GM18873 (cell line): Measurements from ENCODE around the gene MON2.
"Not testable (repeated sequence)": the region's sequence is repeated elsewhere in the genome, so short reads cannot be mapped to it uniquely, and the experiment has no call there.

Experiments used
- ATAC-seq: cut with Tn5 transposase; IDR thresholded peaks from one replicate; pipeline ENCODE4 v1.9.1; 2021; ENCODE audit warnings: mild to moderate bottlenecking, moderate library complexity, moderate number of reproducible peaks; ENCODE audit not compliant: unreplicated experiment, low FRiP score

MON2 gene

DNA sequence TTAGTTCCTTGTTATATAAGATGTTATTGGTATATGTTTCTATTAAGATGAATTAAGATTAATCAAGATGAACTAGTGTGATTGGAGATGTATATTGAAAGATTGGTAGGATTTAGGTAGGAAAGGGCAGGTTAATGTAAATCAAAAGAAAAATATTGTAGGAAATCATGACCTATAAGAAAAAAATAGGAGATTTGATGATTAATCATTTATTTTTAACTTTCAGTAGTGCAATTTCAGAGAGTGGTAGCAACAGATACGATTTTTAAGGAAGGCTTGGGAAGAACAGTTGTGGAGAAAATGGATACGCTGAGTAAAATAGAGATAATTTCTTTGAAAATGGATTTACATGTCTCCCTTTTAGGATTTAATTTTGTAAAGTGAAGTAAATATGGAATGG lies 73.7 kb downstream of the MON2 start:
- ATAC-seq: no peak

DNA sequence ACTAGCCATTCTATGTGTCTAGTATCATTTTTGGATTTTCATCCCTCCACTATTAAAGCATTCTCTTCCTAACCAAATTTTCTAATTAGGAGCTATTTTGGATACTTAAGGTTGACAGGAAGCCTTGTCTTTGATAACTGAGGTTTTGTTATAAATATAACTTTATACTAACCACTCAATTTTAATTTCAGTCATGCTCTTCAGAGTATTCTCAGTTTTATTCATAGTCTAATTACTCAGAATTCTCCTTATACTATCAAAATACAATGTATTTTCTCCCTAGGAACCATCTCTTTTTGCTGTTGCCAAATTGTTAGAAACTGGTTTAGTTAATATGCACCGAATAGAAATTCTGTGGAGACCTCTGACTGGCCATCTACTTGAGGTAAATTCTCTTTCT lies 76.2 kb downstream of the MON2 start:
- no peak for ATAC-seq

DNA sequence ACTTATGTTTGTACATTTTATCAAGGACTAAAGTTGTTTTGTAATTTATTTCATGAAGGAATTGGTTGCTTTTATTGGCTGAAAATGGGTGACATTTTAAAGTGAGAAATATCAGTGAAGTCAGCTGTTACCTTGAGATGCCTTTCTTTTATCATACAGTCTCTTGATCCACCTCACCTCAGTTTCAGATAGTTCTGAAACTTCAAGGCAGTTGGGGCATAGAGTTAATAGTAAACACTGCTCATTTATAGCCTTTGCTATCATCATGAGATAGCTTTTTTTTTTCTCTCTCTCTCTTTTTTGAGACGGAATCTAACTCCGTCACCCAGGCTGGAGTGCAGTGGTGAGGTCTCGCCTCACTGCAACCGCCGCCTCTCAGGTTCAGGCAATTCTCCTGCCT lies 76.7 kb downstream of the MON2 start:
- ATAC-seq: no peak

DNA sequence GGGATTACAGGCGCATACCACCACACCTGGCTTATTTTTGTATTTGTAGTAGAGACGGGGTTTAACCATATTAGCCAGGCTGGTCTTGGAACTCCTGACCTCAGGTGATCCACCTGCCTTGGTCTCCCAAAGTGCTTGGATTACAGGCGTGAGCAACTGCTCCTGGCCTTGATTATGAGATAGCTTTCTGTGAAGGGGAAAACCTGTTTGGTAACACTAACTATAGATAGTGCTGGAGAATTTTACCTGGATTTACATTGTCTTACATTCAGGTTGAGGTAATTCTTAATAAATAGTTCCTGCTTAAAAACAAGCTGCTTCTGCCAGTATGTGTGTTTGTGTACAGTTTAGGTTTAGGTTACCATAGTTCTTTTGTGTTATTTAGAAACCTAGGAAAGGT lies 77.1 kb downstream of the MON2 start:
- no peak for ATAC-seq

DNA sequence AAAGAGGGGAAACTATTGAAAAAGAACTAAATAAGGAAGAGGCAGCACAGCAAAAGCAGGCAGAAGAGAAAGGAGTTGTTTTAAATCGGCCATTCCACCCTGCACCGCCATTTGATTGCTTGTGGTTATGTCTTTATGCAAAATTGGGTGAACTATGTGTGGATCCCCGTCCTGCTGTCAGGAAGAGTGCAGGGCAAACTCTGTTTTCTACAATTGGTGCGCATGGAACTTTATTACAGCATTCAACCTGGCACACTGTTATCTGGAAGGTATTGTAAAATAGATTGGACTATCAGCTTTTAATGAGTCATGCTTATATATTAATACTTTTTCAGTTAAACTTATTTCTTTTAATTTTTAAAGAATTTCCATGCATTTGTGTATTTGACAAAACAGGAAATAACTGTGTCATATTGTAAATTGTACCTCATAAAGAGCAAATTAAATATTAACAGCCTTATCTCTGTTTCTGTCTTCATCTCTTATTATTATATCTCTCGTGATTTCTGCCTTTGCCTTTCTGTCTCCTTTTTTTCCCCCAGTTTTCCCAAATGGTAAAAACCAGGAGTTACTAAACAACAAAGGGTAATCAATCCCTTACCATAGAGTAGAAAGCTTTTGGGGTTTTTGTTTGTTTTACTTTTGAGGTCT lies 86.4 kb downstream of the MON2 start:
- ATAC-seq: no peak

DNA sequence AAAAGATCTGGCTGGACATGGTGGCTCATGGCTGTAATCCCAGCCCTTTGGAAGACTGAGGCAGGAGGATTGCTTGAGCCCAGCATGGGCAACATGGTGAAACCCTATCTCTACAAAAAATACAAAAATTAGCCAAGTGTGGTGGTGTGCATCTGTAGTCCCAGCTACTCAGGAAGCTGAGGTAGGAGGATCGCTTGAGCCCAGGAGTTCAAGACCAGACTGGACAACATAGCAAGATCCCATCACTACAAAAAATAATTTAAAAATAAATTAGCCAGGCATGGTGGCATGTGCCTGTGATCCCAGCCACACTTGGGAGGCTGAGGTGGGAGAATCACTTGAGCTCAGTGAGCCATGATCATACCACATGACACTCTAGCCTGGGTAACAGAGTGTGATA lies 92.7 kb downstream of the MON2 start:
- not testable (repeated sequence) for ATAC-seq

DNA sequence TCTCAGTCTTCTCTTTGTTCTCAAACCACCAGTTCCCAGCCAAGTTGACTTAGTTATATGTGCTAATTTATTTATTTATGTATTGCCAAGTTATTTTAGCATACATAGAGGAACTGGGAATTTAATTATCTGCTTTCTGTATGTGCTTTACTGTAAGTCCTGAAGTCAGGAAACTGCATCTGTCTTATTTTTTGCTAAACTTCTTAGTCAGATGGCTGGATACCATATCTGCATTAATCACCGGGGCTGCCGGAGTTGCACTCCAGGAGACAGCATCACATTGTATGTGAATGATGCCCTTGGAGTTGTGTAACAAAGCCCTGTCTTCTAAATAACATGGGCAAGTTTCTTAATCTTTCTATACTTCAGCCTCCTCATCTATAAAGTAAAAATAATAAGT lies 96.2 kb downstream of the MON2 start:
- ATAC-seq: no peak

DNA sequence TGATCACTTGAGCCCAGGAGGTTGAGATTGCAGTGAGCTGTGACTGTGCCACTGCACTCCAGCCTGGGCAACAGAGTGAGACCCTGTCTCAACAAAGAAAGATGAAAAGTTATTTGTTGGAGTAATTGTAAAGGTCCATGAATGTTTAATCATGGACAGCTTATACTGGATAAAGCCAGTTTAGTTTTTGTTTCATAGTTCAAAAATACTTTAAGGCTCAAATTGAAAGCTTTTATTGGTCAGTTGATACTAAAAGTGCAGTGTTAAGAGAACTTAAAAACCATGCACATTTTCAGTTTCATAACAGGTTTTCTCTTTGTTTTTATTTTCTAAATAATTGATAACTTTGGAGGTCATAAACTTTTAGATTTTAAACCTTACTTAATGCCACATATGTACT lies 108.4 kb downstream of the MON2 start:
- ATAC-seq: no peak

DNA sequence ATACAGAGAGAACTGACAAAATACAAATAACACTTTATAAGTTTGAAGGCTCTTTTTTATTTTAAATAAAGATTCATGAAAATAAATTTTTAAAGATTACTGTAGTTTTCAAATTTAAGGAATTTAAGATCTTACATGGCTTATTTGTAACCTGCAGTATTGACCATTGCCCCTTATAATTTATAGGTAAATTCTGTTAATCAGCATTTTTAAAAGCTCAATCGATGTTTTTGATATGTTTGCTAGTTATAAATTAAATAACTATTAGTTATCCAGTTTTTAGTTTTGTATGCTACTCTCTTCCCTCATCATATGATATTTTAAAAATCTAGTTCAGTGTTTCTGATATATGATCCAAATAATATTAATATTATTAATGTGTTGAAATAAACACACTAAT lies 109.9 kb downstream of the MON2 start:
- no peak for ATAC-seq

DNA sequence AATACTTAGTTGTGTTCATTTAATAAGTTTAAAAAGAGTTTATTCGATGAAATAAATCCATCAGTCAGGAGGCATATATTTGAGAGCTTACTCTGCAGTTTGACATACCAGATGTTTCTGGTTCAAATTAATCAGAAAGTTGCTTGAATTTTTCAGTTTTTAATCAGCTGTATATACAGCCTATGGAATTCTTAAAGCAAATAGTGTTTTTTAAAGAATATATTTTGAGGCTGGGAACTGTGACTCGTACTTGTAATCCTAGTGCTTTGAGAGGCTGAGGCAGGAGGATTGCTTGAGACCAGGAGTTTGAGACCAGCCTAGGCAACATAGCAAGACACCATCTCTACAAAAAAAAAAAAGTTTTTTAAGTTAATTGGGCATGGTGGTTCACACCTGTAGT lies 112.1 kb downstream of the MON2 start:
- no peak for ATAC-seq

DNA sequence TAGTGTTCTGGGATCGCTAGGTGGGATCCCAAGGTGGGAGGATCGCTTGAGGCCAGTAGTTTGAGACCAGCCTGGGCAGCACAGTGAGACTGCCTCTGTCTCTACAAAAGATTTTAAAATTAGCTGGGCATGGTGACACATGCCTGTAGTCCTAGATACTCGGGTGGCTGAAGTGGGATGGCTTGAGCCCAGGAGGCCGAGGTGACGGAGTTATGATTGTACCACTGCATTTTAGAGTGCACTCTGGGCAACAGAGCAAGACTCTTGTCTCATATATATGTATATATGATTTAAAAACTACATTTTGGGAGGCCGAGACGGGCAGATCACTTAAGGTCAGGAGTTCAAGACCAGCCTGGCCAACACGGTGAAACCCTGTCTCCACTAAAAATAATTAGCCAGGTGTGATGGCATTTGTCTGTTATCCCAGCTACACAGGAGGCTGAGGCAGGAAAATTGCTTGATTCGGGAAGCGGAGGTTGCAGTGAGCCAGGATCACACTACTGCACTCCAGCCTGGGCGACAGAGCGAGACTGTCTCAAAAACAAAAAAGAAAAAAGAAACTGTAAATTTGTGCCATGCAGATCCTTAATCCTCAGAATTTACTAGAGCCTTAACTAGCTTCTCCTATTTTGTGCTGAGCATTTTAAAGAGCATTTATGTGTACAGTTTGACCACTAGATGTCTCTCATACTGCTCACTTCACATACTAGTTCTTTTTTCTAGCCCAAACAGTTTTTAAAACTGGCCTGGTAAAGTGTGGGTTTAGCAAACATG lies 114.8 kb downstream of the MON2 start:
- no peak for ATAC-seq

DNA sequence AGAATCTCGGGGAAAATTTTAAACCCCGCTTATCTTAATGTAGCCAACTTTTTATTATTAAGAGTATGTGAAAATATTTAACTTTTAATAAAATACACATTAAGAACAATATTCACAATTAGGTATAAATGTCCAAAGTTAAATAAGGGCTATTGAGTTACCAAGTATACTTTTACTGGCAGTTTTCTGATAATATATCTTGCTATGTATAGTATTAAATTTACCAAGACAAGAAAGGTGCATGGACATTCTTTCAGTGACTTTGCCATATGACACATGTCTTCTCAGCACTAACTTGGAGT lies 115.4 kb downstream of the MON2 start:
- ATAC-seq: no peak

DNA sequence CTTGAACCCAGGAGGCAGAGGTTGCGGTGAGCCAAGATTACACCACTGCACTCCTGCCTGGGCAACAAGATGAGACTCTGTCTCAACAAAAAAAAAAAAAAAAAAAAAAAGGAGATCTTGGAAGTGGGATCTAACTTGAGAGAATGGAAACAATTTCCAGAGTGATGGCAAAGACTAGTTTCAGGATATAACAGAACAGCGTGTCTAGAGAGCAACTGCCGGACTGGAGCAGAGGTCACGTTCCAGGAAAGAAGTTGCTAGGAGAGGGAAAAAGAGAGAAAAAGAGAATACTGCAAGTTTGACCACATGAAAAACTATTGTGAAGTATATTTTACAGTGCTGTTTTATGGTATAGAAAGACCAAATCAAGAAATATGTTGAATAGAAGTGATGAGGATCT lies 118.0 kb downstream of the MON2 start:
- ATAC-seq: no peak

DNA sequence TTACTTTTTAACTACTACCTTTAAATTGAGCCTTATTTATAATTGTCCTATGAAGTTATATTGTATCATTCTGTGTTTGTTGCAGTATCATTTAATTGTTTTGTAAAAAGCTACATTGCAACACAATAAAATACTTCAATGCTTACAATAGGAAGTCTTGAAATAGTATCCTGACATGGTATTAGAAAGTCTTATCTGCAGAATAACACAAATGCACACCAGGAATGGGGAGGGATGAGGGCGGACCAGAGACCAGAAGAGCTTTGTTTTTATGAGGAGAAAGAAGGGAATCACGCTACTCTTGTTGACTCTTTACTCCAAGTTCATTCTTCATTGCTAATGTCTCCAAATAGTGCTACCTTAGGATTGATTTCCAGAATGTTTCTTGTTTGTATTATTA lies 120.2 kb downstream of the MON2 start:
- ATAC-seq: no peak

DNA sequence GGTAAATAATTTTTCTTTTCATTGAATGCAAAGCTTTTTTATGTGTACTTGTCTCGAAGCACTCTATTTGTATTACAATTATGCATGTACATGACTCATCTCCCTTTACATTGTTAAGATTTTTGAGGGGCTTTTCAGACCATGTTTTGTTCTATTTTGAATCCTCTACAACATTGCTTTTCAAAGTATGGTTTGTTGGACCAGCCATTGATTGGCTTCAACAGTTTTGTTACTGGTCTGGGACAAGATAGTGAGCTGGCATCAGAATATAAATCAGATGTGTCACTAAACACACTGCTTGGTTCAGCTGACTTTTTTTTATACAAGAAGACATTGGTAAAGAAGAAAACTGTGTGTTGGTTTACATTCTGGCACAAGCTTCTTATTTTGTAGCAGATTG lies 122.3 kb downstream of the MON2 start:
- ATAC-seq: no peak

DNA sequence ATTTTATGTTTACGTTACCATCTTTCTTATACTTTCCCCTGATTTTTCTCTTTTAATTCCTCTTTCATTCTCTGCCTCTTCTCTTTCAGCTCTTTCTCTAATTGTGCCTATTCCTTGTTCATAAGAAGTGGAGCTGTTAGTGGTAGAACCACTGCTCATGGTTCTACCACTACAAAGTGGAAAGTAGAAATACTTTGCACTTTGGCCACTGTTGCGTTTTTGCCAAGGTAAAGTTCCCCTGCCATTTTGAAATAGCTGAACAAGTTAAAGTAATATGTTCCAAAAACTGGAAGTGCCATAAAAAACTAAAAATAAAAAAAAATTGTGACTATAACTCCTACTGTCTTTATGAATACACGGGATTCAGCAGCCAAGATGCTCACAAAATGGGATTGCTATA lies 130.6 kb downstream of the MON2 start:
- no peak for ATAC-seq

DNA sequence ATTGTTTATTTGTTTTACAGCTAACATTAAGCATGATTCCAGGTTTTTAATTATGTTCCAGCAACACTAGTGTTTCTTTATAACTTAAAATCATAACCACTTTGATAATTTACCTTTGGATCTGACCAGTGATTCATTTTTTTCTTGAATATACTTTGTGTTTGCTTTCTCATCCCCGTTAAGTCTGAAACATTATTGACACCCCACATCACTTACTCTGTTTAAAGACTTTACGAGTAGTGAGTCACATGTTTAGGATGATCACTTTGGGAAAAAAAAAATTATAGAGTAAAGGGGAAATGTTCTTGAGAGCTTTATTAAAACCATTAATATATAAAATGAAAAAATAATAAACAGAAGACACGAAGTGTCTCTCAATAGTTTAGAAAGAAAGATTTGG lies 132.2 kb downstream of the MON2 start:
- ATAC-seq: no peak

DNA sequence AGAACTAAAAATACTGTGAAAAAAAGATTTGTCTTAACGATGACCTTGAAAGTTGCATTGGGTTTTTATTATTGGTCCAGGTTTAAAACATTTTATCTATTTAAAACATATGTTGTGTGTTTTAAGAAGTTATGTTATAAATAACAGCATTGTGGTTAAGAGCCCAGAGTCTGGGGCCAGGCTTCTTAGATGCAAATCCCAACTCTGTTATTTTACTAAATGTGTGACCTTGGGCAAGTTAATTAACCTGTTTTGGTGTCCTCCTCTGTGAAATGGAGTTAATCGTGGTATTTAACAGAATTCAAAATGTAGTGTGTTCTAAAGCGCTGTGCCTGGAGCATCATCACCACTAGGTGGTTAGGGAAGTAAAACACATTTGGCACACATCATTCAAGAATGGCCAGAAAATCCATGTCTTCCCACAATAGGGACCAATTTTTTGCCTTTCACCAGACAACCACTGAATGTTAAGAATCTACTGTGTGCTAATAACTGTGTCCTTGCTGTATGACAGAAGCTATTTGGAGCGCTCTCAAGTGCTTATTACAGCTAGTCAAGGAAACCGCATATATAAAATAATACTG lies 133.3 kb downstream of the MON2 start:
- no peak for ATAC-seq

DNA sequence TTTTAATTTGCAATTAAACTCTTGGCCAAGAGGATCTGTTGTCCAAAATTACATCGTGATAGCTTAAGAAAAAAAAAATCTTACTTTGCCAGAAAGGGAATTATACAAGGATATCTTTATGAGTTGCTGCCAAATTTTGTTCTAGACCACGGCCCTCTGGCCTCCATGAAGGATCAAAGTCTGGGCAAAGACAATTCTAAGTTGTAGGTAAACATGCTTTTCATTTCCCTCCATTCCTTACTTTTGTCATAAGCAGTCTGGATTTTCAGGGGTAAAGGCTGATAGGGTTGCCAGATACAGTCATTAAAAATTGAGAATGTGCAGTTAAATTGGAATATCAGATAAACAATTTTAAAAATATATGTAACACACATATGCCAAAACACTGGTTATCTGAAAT lies 135.1 kb downstream of the MON2 start:
- ATAC-seq: no peak

DNA sequence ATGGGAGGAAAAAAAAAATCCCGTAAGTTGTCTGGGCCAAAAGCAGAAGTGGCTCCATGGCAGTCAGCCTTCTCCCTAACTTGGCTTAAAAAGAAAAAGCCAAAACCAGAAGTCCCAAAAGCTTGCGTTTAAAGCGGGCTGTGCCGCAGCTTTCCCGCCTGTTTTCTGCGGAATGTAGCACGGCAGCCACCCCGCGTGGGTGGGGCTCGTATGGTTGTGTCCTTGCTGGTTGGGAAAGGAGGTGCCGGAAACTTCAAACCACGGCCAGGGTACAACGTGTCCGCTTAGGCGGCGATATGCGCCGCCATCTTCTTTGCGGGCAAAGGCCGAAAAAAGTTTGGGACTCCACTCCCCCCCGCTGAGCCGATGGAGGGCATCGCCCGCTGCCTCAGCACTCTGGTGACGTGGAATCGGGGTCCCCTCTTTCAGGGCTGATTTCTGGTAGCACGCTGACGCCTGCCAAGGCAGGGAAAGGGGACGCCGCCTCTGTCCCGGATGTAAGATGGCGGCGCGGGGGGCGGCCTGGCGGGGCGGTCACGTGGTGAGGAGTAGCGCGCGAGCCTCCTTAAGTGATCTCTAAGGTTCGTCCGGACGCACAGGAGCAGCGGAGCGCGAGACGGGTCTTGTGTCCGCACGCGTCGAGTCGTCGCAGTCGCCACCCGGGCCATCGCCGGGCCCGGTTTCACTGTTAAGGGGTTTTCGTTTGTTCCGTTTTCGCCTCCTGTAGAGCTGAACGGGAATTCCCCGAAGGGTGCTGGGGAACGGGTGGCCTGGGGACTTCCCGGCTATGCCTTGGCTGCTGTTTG lies 135.8 kb downstream of the MON2 start:
- ATAC-seq: peak; percentile 67

DNA sequence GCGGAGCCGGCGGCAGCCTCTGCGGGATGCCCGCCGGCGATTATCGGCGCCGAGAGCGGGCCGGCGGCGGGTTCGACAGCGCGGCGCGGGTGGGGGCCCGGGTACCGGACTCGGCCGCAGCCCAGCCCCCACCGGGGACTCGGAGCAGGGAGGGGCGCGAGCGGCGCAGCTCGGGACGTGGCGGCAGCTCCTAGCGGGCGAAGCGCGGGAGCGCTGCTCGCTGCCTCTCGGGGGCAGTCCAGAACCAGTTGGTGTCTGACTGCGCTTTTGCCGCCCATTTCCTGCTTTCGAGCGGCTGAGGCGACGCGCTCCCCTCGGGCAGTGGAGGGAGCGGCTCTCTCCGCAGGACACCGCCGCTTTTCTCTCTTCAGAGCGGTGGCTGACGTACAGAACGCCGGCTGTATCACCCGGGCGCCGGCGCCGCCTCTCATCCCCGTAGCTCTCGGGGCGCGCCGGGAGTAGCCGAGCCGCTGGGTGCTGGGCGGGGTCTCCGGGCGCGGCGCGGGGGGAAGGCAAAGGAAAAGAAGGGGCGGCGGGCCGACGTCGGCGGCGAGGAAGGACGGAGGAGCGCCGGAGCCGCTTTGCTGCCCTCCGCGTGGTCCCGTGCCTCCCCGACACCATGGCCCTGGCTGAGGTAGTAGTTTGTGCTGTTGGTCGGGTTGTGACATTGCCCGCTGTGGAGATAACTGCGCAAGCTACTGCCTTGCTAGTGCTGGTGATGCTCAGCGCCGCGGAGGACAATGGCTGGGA lies 136.6 kb downstream of the MON2 start:
- peak; percentile 69 for ATAC-seq
